ENCODE measurements around the gene BANF2.
"Not testable (repeated sequence)": the region's sequence is repeated elsewhere in the genome, so short reads cannot be mapped to it uniquely, and the experiment has no call there.

Gene BANF2

GRCh38 chr20:17700637-17701036 is 871 bp downstream of the BANF2 start:
- no peak for DNase-seq (ENCODE audit: low read depth)
- H3K4me3 ChIP-seq (ENCODE audit: low read depth, low read length), result no peak overlapping the region
- TF ChIP-seq CTCF (IDR thresholded peaks at IDR 0.05; ENCODE audit: control insufficient read depth, extremely low read depth, insufficient read depth), result no peak

GRCh38 chr20:17701826-17702225 is 2.1 kb downstream of the BANF2 start:
- no peak for DNase-seq (ENCODE audit: low read depth)
- no peak overlapping the region for H3K4me3 ChIP-seq (ENCODE audit: low read depth, low read length)
- no peak for TF ChIP-seq CTCF (IDR thresholded peaks at IDR 0.05; ENCODE audit: control insufficient read depth, extremely low read depth, insufficient read depth)

- no peak for DNase-seq (ENCODE audit: low read depth)
- TF ChIP-seq CTCF (IDR thresholded peaks at IDR 0.05; ENCODE audit: control insufficient read depth, extremely low read depth, insufficient read depth), result no peak
- no peak overlapping the region for H3K4me3 ChIP-seq (ENCODE audit: low read depth, low read length)
These were observed 5.0 kb downstream of the BANF2 start for GRCh38 chr20:17704589-17705317.

GRCh38 chr20:17705916-17706315 is 6.2 kb downstream of the BANF2 start:
- H3K4me3 ChIP-seq (ENCODE audit: low read depth, low read length), result no peak overlapping the region
- DNase-seq (ENCODE audit: low read depth), result no peak
- TF ChIP-seq CTCF (IDR thresholded peaks at IDR 0.05; ENCODE audit: control insufficient read depth, extremely low read depth, insufficient read depth), result no peak

- no peak for TF ChIP-seq CTCF (IDR thresholded peaks at IDR 0.05; ENCODE audit: control insufficient read depth, extremely low read depth, insufficient read depth)
- DNase-seq (ENCODE audit: low read depth), result no peak
- H3K4me3 ChIP-seq (ENCODE audit: low read depth, low read length), result no peak overlapping the region
These were observed 6.9 kb downstream of the BANF2 start for GRCh38 chr20:17706632-17707031.

- H3K4me3 ChIP-seq (ENCODE audit: low read depth, low read length); DNase-seq (ENCODE audit: low read depth): not testable (repeated sequence)
These were observed 8.2 kb downstream of the BANF2 start for GRCh38 chr20:17707951-17708350.

- no peak overlapping the region for H3K4me3 ChIP-seq (ENCODE audit: low read depth, low read length)
- no peak for TF ChIP-seq CTCF (IDR thresholded peaks at IDR 0.05; ENCODE audit: control insufficient read depth, extremely low read depth, insufficient read depth)
- no peak for DNase-seq (ENCODE audit: low read depth)
These were observed 9.1 kb downstream of the BANF2 start for GRCh38 chr20:17708675-17709360.

All from LNCaP clone FGC (cell line).